ENCODE data around the gene SND1.

Gene SND1

DNA sequence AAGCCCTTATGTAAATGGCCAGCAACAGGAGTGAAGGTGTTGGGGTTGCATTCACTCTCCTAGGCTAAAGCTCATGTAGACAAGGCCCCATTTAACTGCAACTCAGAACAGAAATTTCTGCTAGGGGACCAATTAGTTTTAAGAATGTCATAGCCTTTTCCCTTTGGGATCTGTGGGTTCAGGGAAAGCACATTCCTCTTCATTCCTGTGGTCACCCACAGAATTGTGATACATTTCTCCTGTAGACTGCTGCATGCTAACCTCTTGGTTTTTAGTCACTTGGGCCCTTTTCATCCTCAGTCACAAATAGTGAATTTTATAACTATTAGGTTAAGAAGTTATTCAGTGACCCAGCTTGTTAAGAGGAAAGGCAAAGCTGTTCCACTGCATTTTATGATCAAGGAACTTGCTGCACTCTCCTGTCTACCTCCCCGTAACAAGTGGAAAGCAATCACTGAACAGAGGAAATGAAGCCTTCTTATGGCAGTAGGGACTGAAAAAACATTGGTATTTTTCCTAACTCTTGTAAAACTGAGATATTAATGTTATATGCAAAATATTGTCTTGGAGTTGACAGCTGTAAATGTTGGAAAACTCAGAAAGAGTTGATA lies 124.9 kb downstream of the SND1 start:
- no peak for DNase-seq

DNA sequence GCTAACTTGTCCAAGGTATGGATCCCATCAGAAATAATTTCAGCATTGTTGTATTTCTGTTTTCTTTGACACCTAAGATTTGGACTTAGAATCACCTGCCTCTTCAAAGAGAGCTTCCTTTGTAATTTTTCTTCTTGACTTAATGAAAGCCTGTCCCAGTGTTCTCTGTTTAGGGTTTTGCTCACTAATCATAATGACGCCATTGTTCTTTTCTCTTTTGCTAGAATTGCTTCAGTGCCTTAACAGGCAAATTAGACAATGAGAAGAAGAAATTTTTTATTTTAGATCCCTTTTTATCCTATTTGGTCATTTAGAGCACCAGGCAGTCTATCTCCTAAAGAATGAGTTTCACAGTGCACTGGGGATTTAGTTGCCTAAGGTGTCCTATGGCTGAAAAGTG lies 128.5 kb downstream of the SND1 start:
- no peak for DNase-seq

- DNase-seq, result no peak
Observed at GRCh38 chr7:127781081-127781480, 129.1 kb downstream of the SND1 start.

DNA sequence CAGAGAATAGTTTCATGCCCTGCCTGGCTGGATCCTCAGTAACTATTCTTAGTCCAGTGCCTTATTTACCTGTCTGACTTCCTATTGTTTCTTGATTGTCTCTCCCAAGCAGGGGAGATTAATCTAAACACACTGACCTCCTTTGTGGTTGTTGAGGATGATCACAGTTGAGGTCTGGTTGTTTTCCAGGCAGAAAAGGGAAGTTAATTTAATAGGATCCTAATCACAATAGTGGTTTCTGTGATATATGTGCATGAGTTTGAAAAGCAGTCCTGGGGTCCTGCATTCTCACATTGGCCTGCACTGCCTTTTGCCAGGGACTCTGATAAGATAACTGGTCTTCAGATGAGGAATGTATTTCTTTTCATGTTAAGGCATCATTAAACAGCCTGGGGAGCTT lies 130.1 kb downstream of the SND1 start:
- DNase-seq, result no peak

DNA sequence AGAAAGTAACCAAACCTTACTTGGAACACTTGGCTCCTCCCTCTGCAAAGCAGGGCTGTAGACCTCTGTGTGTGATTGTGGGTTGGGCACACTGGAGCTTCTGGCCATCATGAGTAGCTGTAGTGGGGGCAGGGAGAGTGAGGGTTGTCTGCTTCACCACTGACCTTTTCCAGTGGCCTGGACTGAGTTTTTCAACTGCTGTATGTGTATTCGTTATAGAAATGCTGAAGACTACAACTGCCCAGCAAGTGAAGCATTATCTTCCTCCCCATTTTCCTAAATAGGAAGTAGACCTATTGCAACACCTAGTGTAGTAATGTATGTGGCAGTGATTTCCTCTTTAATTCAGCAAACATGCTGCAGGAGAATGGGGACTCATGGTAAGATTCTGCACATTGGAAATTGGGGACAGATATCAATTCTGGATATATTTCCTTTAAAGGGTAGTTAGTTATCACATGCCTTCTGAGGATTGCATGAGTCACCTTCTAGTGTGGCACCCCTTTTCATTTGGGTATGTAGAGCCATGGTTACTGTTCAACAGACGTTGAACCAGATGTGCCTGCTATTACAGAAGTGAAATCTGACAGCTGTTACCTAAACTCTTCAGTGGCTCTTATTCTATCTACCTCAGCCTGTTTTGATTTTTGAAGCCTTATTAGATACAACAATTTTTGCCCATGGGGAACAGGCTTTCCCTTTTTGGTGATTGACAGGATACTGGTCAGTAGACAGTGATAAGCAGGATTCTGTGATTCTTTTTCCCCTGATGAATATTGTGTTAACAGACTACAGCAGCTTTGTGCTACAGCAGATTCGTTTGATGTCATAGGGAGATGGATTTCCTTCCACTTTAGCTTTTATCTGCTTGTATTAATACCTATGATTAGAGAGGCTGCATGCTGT lies 130.9 kb downstream of the SND1 start:
- DNase-seq, result peak; percentile 67

DNA sequence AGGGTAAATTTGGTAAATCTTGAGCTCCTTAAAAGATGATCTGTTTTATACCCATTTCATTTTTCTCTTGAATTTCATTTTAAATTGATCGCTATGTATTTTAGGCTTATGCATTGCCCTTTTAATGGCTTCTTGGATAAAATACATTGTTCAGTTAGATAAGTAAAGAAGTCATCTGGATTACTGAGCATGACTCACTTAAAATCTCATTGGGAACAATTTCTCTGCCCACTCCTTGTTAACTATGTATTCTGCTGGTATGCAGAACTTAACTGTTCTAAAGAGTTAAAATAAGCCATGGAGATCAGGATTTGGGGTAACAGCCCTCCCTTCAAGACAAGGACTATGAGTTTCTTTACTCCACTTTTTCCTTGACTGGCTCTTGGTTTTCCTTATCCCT lies 134.2 kb downstream of the SND1 start:
- no peak for DNase-seq

- no peak for DNase-seq
Observed at GRCh38 chr7:127789031-127789430, 137.0 kb downstream of the SND1 start.

- DNase-seq, result no peak
Observed at GRCh38 chr7:127791446-127792189, 139.6 kb downstream of the SND1 start.

DNA sequence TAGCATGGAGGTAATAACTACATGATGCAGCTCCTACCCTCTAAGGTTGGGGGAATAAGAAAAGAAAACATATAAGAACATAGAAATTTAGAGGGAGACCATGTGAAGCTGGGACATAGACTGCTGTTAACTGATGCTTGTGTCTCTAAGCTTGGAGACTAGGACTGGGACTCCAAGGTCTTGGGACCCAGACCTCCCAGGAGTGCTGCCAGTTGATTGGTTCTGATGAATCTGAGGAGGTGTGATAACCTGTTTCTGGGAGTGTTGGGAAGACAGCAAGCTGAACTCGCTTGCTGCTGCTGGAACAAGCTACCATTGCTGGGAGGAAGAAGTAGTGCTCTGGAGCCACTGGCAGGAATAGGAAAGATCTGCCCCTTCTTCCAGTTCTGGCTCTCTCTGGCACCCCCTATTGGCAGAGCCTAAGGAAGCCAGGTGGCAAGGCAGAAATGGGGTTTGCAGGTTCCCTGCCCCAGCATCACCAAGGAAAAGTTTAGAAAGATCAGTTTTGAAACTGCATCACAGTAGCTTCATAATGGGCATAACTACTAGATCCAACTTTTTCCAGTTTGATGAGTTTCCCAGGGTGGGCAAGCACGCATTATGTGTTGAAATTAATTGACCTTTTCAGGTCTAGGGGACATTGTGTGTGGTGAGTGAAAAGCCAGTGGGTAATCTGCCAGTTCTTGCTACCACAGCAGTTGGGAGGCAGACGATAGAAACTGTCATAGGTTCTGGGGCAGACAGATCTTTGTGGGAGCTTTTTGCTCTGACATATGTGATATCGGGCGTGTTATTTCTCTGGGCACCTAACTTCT lies 140.7 kb downstream of the SND1 start:
- DNase-seq, result no peak

DNA sequence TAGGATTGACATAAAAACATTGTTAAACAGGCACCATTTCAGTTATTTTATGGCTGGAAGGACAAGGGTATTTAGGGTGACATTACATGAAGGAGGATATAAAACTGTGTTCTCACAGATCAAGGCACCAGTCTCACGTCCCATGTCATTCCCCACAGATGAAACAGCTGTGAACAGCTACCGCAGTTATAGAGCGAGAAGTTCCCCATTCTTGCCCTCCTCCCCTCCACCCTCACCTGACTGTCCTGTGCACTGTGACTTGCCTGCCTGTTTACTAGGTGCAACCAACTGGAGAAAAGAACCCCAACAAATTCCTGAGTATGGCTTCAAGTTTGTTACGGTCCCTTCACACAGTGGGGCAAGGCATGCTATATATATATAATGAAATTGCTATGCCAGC lies 141.6 kb downstream of the SND1 start:
- DNase-seq, result no peak

- DNase-seq, result no peak
Observed at GRCh38 chr7:127794136-127794535, 142.1 kb downstream of the SND1 start.

DNA sequence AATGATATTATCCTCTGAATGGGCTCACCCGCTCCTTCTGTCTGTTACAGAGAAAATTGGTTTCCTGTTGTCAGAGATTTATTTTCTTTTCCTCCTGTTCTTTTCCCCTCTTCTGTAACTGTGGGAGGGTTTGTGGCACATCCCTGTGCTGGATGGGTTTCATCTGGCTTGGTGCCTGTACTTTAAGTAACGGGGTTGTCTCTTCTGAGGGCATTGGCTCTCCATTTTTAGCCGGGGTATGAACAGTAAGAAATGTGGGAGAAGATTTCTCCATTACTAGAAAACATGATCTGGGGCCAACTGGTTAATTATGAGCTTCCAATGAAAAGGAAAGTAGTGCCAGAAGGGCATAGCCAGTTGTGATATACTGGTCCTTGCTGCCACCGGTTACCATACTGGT lies 142.6 kb downstream of the SND1 start:
- no peak for DNase-seq

- peak; percentile 20 for DNase-seq
Observed at GRCh38 chr7:127798023-127798422, 146.0 kb downstream of the SND1 start.

DNA sequence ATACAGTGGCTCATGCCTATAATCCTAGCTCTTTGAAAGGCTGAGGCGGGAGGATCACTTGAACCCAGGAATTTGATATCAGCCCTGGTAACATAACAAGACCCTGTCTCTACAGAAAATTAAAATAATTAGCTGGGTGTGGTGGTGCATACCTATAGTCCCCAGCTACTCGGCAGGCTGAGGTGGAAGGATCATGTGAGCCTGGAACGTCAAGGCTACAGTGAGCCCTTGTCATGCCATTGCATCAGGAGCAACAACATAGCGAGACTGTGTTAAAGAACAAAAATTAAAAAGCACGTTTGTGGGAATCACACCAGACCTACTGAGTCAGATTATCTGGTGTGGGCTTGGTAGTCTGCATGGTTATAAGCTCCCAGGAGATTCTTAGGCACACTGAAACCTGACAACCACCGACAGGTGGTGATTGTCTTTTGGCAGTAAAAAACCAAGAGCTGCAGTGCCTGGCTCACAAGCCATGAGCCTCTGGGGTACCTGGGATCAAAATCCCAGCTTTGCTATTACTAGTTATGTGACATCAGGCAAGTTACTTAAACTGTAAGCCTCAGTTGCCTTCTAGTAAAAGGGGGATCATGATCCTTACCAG lies 146.9 kb downstream of the SND1 start:
- DNase-seq, result peak; percentile 84

DNA sequence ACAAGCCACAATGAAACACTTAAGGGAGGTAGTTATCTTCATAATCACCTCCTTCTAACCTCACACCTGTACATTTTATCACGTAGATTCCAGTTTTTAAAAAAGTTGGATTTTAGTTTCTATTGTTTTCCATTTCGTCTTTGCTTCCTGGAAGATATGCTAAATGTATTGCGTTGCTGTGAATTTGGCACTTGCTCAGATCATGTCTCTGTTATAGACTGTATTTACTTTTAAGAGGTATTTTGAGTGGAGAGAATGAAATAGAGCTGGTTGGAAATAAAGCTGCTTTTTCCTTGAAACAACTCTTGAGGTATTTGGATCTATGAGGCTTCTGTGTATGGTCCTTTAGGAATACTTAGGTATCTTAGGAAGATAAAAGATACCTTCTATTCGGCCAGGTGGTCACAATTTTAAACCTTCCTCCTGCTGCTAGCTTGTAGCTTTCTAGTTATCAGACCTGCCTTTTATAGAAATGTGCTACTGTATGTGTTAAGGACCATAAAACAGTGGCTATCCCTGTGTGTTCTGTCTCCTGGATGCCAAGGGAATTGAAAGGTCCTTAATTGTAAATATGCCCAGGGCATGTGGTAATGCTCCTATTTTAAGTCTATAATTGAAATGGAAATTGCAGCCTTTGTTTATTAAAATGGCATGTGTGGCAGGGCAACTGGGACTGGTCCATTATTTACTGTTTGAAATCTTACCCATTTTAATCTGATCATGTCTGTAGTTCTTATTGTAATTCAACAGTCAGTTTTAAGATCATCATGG lies 147.7 kb downstream of the SND1 start:
- no peak for DNase-seq

DNA sequence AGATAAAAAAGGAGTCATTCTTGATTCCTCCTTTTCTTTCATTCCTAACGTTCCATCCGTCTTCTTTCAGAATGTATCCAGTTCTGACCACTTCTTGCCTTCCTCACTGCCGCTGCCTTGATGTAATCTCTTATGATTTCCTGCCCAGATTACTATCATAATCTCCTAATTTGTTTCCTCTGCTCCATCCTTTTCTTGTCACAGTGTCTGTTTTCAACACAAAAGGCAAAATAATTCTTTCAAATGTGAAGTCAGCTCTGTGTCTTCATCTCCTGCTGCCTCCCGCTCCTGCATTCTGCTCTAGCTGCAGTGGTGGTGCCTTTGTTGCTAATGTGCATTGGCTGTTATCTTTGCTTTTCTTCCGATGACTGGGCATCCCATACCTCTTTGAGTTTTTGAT lies 150.9 kb downstream of the SND1 start:
- no peak for DNase-seq

DNA sequence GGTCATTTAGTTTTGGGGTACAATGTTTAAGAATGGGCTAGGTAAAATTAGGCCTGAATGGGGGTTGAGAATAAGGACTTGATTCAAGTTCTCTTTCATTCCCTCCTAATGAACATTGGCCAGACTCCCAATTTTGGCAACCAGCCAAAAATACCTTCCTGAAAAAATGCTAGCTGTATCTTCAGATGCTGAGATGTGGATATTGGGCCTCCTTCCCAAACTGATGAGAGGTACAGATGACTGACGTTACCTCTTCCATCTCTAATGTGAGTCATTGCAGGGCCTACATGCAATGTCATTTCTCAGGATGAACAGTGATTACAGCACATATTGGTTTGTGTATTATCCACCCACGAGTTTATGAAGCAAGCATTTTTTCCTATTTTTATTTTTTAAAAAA lies 151.6 kb downstream of the SND1 start:
- DNase-seq, result peak; percentile 69

GRCh38 chr7:127807340-127807739 lies 155.3 kb downstream of the SND1 start:
- no peak for DNase-seq

- no peak for DNase-seq
Observed at GRCh38 chr7:127807829-127808228, 155.8 kb downstream of the SND1 start.

GRCh38 chr7:127809261-127809702 lies 157.3 kb downstream of the SND1 start:
- peak; percentile 96 for DNase-seq

DNA sequence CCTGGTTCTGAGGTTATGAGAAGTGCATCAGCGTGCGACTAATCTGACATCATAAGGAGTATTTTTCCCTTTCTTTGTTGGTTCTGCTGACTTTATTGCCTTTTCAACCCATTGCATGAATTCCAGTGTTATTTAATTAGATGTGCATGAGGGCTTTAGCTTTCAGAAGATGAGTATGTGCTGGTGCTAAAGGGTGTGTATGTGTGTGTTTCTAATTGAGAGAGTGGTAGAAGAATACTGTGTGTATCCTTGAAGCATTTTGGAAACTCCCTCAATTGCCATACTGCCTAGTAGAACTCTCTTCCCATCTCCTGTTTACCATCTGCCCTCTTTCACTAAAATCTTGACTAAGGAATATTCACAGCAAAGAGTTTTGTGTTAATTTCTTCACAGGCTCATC lies 158.1 kb downstream of the SND1 start:
- DNase-seq, result no peak
